SK-N-SH (cell line): ENCODE data around the gene PCNT. TPM values are rescaled to one million over a fixed set of nuclear protein-coding genes. Genes with fewer than 3 reads are reported as not detected.

Source experiments
- CTCF ChIA-PET: fragments of 300-600, 350-600 bp; formaldehyde crosslinking; extraction: SDS; loops from one replicate; lab custom pipeline; 2021; lab: Yijun Ruan, JAX
- POLR2A ChIA-PET: fragments of 350-600 bp; sonication (Branson Sonifier 250); formaldehyde crosslinking; extraction: SDS; loops from one replicate; lab custom pipeline; 2020; ENCODE audit warnings: antibody characterized with exemption, inconsistent platforms; lab: Yijun Ruan, JAX
- DNase-seq: peaks from one replicate; pipeline ENCODE4 v3.0.0; 2012
- H2AFZ ChIP-seq: fragments of 200-600 bp; sonication (generic); 2 replicates; pipeline ENCODE4 v1.8.1; 2016; ENCODE audit warnings: antibody characterized with exemption, mild to moderate bottlenecking, low read depth
- H3F3A ChIP-seq: fragments of 200-600 bp; sonication (generic); replicated peaks from 2 replicates; pipeline ENCODE3; 2016; ENCODE audit warnings: antibody characterized with exemption, mild to moderate bottlenecking; ENCODE audit not compliant: insufficient read depth
- H3K27ac ChIP-seq, 2 experiments: fragments of 200-500 bp in 1 of 2; fragments of 200-600 bp in 1 of 2; sonication (Bioruptor generic) in 1 of 2; sonication (generic), shearing (Covaris generic) in 1 of 2; 2 replicates each; pipeline versions ENCODE4 v1.5.1 to v1.6.1; 2014 to 2016; ENCODE audit warnings: low read depth in 2 of 2, inconsistent platforms in 1 of 2, low read length in 1 of 2, mild to moderate bottlenecking in 1 of 2, mixed read lengths in 1 of 2
- H3K27me3 ChIP-seq: fragments of 200-600 bp; sonication (generic), shearing (Covaris generic); 2 replicates; pipeline ENCODE4 v1.6.1; 2016; ENCODE audit warnings: mixed run types; ENCODE audit not compliant: insufficient read depth
- H3K36me3 ChIP-seq, 2 experiments: fragments of 200-500 bp in 1 of 2; fragments of 200-600 bp in 1 of 2; sonication (Bioruptor generic) in 1 of 2; sonication (generic) in 1 of 2; replicated peaks in 1 of 2; 2 replicates each; pipeline versions ENCODE3 to v1.5.1; 2014 to 2016; ENCODE audit warnings: low read length in 1 of 2, mild to moderate bottlenecking in 1 of 2; ENCODE audit not compliant: insufficient read depth in 2 of 2, control insufficient read depth in 1 of 2
- H3K4me1 ChIP-seq, 2 experiments: fragments of 200-500 bp in 1 of 2; fragments of 200-600 bp in 1 of 2; sonication (Bioruptor generic) in 1 of 2; sonication (generic), shearing (Covaris generic) in 1 of 2; 2 replicates each; pipeline versions ENCODE4 v1.5.1 to v1.6.1; 2014 to 2016; ENCODE audit warnings: low read depth in 1 of 2, low read length in 1 of 2, mixed run types in 1 of 2; ENCODE audit not compliant: insufficient read depth in 2 of 2, control insufficient read depth in 1 of 2
- H3K4me2 ChIP-seq: fragments of 200-600 bp; sonication (generic), shearing (Covaris generic); 2 replicates; pipeline ENCODE4 v1.6.1; 2017; ENCODE audit warnings: mixed run types
- H3K4me3 ChIP-seq, 2 experiments: fragments of 200-500 bp in 1 of 2; fragments of 200-600 bp in 1 of 2; sonication (Bioruptor generic) in 1 of 2; sonication (generic), shearing (Covaris generic) in 1 of 2; 2 replicates each; pipeline versions ENCODE4 v1.5.1 to v1.8.1; 2014 to 2016; ENCODE audit warnings: low read depth in 2 of 2, inconsistent platforms in 1 of 2, low read length in 1 of 2, mild to moderate bottlenecking in 1 of 2, mixed read lengths in 1 of 2, moderate library complexity in 1 of 2
- H3K79me2 ChIP-seq: fragments of 200-600 bp; sonication (generic); 2 replicates; pipeline ENCODE4 v1.8.1; 2017; ENCODE audit warnings: mild to moderate bottlenecking; ENCODE audit not compliant: insufficient read depth
- H3K9ac ChIP-seq: fragments of 200-600 bp; sonication (generic); 2 replicates; pipeline ENCODE4 v1.6.1; 2017; ENCODE audit warnings: mixed run types
- H3K9me2 ChIP-seq: fragments of 200-600 bp; sonication (generic); 2 replicates; pipeline ENCODE4 v1.6.1; 2017; ENCODE audit warnings: mixed run types
- H3K9me3 ChIP-seq: fragments of 200-600 bp; sonication (generic); 2 replicates; pipeline ENCODE4 v1.6.1; 2017; ENCODE audit warnings: mixed run types, mild to moderate bottlenecking, moderate library complexity
- H4K20me1 ChIP-seq: fragments of 200-600 bp; sonication (generic); 2 replicates; pipeline ENCODE4 v1.6.1; 2017; ENCODE audit warnings: mild to moderate bottlenecking, mixed run types; ENCODE audit not compliant: insufficient read depth
- CHD2 ChIP-seq: fragments of 150-350 bp; IDR thresholded peaks from 2 replicates; pipeline ENCODE4 v1.6.1; 2018; ENCODE audit warnings: low read length; ENCODE audit not compliant: partially characterized antibody
- EZH2phosphoT487 ChIP-seq: fragments of 200-600 bp; sonication (generic); IDR thresholded peaks from 2 replicates; pipeline ENCODE4 v1.6.1; 2017; ENCODE audit warnings: low read depth, mixed run types, mild to moderate bottlenecking, antibody characterized with exemption, moderate library complexity, borderline replicate concordance
- FOXM1 ChIP-seq: IDR thresholded peaks from 2 replicates; pipeline ENCODE4 v1.4.0; 2012; ENCODE audit warnings: low read depth, mild to moderate bottlenecking
- GABPA ChIP-seq: IDR thresholded peaks from 2 replicates; pipeline ENCODE4 v1.4.0; 2012; ENCODE audit warnings: low read depth, mild to moderate bottlenecking
- NFIC ChIP-seq: IDR thresholded peaks from 2 replicates; pipeline ENCODE4 v1.4.0; 2012; ENCODE audit warnings: borderline replicate concordance
- NRF1 ChIP-seq: IDR thresholded peaks from 2 replicates; pipeline ENCODE4 v1.6.1; 2012; ENCODE audit warnings: low read depth, mild to moderate bottlenecking, low read length
- PBX3 ChIP-seq: IDR thresholded peaks from 2 replicates; pipeline ENCODE4; 2012
- POLR2AphosphoS5 ChIP-seq: IDR thresholded peaks from 2 replicates; pipeline ENCODE4 v1.6.1; 2012; ENCODE audit warnings: low read depth, low read length
- SMC3 ChIP-seq: IDR thresholded peaks from 2 replicates; pipeline ENCODE4 v1.6.1; 2012; ENCODE audit warnings: low read depth, low read length, improper control_type of control experiment
- TCF12 ChIP-seq: IDR thresholded peaks from 2 replicates; pipeline ENCODE4 v1.4.0; 2012
- WGBS: methylation state at CpG from one replicate; pipeline ENCODE4 v1.1.6; 2017; ENCODE audit warnings: low lambda C conversion rate; 5-methylcytosine and 5-hydroxymethylcytosine counted together
- polyA plus RNA-seq, 3 experiments: library from polyadenylated mRNA; depleted of rRNA; stranded (reverse); fragments of >200 nt; gene quantifications; 2 replicates each; pipeline ENCODE4 v1.2.3, GENCODE V29; 2012
- TF ChIP-seq, protein P1 (sequence below): fragments of 150-350 bp; IDR thresholded peaks from 2 replicates; pipeline ENCODE4 v1.6.1; 2016; ENCODE audit warnings: mild to moderate bottlenecking, low read depth, low read length
- TF ChIP-seq, protein P2 (sequence below): fragments of 150-350 bp; IDR thresholded peaks from 2 replicates; pipeline ENCODE4 v1.6.1; 2017; ENCODE audit warnings: antibody characterized with exemption, low read length, low read depth, borderline replicate concordance

Gene PCNT
- polyA plus RNA-seq, 1 of the 3 experiments (the other 2 are of a cell fraction), result 15.7 TPM

- Histone ChIP-seq H3K9me3 (no peaks in the 10 kb centered on the region), H3K4me1 (peaks cover 0 to 15% of the 10 kb centered on the region in 2 experiments; a peak in 1 of 4 replicates), H2AFZ (no peak overlapping the region), H3K36me3 (peaks cover 22 to 23% of the 10 kb centered on the region in 2 experiments), H4K20me1 (no peaks in the 10 kb centered on the region), H3K4me2 (no peak overlapping the region), H3K27ac (no peak overlapping the region), H3K79me2 (peaks cover 69% of the 10 kb centered on the region), H3F3A (no peaks in the 10 kb centered on the region), H3K4me3 (no peak overlapping the region), H3K27me3 (no peaks in the 10 kb centered on the region), H3K9ac (no peak overlapping the region), H3K9me2 (no peaks in the 10 kb centered on the region)
- ChIA-PET CTCF (no interaction called here), POLR2A (no interaction called here)
- no peak for DNase-seq
- WGBS, result 93% methylated on average over 17 of the region's 20 CpGs
- TF ChIP-seq, protein P1, sequence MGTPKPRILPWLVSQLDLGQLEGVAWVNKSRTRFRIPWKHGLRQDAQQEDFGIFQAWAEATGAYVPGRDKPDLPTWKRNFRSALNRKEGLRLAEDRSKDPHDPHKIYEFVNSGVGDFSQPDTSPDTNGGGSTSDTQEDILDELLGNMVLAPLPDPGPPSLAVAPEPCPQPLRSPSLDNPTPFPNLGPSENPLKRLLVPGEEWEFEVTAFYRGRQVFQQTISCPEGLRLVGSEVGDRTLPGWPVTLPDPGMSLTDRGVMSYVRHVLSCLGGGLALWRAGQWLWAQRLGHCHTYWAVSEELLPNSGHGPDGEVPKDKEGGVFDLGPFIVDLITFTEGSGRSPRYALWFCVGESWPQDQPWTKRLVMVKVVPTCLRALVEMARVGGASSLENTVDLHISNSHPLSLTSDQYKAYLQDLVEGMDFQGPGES, result no peak
- TF ChIP-seq CHD2, result no peak
Measured at GRCh38 chr21:46344219-46344915, 20.4 kb downstream of the PCNT start.

GRCh38 chr21:46345861-46346260 lies 21.9 kb downstream of the PCNT start:
- WGBS, result 98% methylated on average over 12 of the region's 14 CpGs
- Histone ChIP-seq H3K27ac (no peak overlapping the region), H3K36me3 (peaks cover 26 to 33% of the 10 kb centered on the region in 2 experiments), H3K9me3 (no peaks in the 10 kb centered on the region), H3F3A (no peaks in the 10 kb centered on the region), H3K27me3 (no peaks in the 10 kb centered on the region), H3K9me2 (no peaks in the 10 kb centered on the region), H3K4me3 (no peak overlapping the region), H3K9ac (no peak overlapping the region), H3K79me2 (peaks cover 54% of the 10 kb centered on the region), H2AFZ (no peak overlapping the region), H3K4me1 (peaks cover 0 to 15% of the 10 kb centered on the region in 2 experiments; a peak in 1 of 4 replicates), H4K20me1 (no peaks in the 10 kb centered on the region), H3K4me2 (no peak overlapping the region)
- no peak for DNase-seq
- CTCF ChIA-PET, result no interaction called here
- POLR2A ChIA-PET, result no interaction called here
- TF ChIP-seq NFIC, result no peak
- TF ChIP-seq POLR2AphosphoS5, result no peak
- no peak for TF ChIP-seq PBX3
- no peak for TF ChIP-seq SMC3
- no peak for TF ChIP-seq GABPA
- no peak for TF ChIP-seq NRF1
- no peak for TF ChIP-seq EZH2phosphoT487
- no peak for TF ChIP-seq FOXM1
- no peak for TF ChIP-seq TCF12
- TF ChIP-seq, protein P2, sequence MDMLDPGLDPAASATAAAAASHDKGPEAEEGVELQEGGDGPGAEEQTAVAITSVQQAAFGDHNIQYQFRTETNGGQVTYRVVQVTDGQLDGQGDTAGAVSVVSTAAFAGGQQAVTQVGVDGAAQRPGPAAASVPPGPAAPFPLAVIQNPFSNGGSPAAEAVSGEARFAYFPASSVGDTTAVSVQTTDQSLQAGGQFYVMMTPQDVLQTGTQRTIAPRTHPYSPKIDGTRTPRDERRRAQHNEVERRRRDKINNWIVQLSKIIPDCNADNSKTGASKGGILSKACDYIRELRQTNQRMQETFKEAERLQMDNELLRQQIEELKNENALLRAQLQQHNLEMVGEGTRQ, result no peak
